CD4-positive, alpha-beta T cell (primary cell): ENCODE measurements around the gene UBE3B. TPM values are rescaled to one million over a fixed set of nuclear protein-coding genes. Genes with fewer than 3 reads are reported as not detected.
A peak's percentile ranks its signal among the peaks of the same experiment; 100 is the strongest.

ENCODE experiments used
- ATAC-seq: fragments of 200-7000 bp; cut with Tn5 transposase; one replicate; pipeline ENCODE4 v1.10.0; 2022; ENCODE audit warnings: mild to moderate bottlenecking; ENCODE audit not compliant: poor library complexity
- CTCF ChIA-PET: fragments of 350-600 bp; sonication (Branson Sonifier 250); formaldehyde crosslinking; loops from one replicate; lab custom pipeline; 2021; ENCODE audit warnings: antibody characterized with exemption, inconsistent platforms; lab: Charles Lee
- POLR2A ChIA-PET: fragments of 350-600 bp; sonication (Branson Sonifier 250); formaldehyde crosslinking; loops from one replicate; lab custom pipeline; 2021; ENCODE audit warnings: antibody characterized with exemption, inconsistent platforms; lab: Charles Lee
- DNase-seq, 14 experiments: peaks; one replicate each; pipeline ENCODE4 v3.0.0-alpha.2; 2013 to 2020; ENCODE audit warnings: mixed read lengths in 2 of 14
- H3K27ac ChIP-seq, 2 donors: one replicate each; pipeline versions ENCODE4 v1.5.1 to v1.7.0; 2013; ENCODE audit warnings: low read length in 2 of 2, low read depth in 1 of 2, mild to moderate bottlenecking in 1 of 2
- H3K27me3 ChIP-seq, 2 experiments: 1 replicate in 1 of 2; 2 replicates in 1 of 2; pipeline versions ENCODE4 v1.6.1 to v1.7.0; 2013; ENCODE audit warnings: low read length in 2 of 2, control low read depth in 1 of 2, mild to moderate bottlenecking in 1 of 2, moderate library complexity in 1 of 2; ENCODE audit not compliant: insufficient read depth in 2 of 2, control insufficient read depth in 1 of 2
- H3K36me3 ChIP-seq: one replicate; pipeline ENCODE4 v1.6.1; 2013; ENCODE audit warnings: low read length, control low read depth; ENCODE audit not compliant: insufficient read depth
- H3K4me1 ChIP-seq: one replicate; pipeline ENCODE4 v1.6.1; 2013; ENCODE audit warnings: low read length, control low read depth; ENCODE audit not compliant: insufficient read depth
- H3K4me3 ChIP-seq: one replicate; pipeline ENCODE4 v1.5.1; 2013; ENCODE audit warnings: mild to moderate bottlenecking, low read length, moderate library complexity
- H3K9me3 ChIP-seq, 2 experiments: 1 replicate in 1 of 2; 2 replicates in 1 of 2; pipeline versions ENCODE4 v1.6.1 to v1.7.0; 2013; ENCODE audit warnings: low read length in 2 of 2, mild to moderate bottlenecking in 2 of 2, control low read depth in 1 of 2, moderate library complexity in 1 of 2; ENCODE audit not compliant: control insufficient read depth in 1 of 2, insufficient read depth in 1 of 2
- H3K27ac Mint-ChIP-seq: one replicate; pipeline ENCODE4 v1.8.0; 2020; ENCODE audit warnings: mixed read lengths
- H3K27me3 Mint-ChIP-seq: one replicate; pipeline ENCODE4 v1.8.0; 2021; ENCODE audit warnings: mixed read lengths
- H3K36me3 Mint-ChIP-seq: one replicate; pipeline ENCODE4 v1.8.0; 2021; ENCODE audit warnings: low read depth, mixed read lengths
- H3K4me1 Mint-ChIP-seq: one replicate; pipeline ENCODE4 v1.8.0; 2021; ENCODE audit warnings: low read depth, mixed read lengths
- H3K4me3 Mint-ChIP-seq: one replicate; pipeline ENCODE4 v1.8.0; 2020; ENCODE audit warnings: mild to moderate bottlenecking, mixed read lengths
- H3K9me3 Mint-ChIP-seq: one replicate; pipeline ENCODE4 v1.8.0; 2020; ENCODE audit warnings: mixed read lengths
- CTCF ChIP-seq: fragments of 200-600 bp; IDR thresholded peaks from one replicate; pipeline ENCODE4 v1.8.0; 2022; ENCODE audit warnings: antibody characterized with exemption, mild to moderate bottlenecking
- intact Hi-C, 2 experiments: fragments of 100-400 bp; cut with DNase I in 1 of 2; cut with micrococcal nuclease in 1 of 2; formaldehyde crosslinking; loops; one replicate each; pipeline versions ENCODE4 v1.15.1 to v1.9.0; 2023 to 2025; cut with DNase I, micrococcal nuclease
- total RNA-seq, 174 experiments: library from RNA in 2 of 174; stranded (reverse) in 2 of 174; gene quantifications; one replicate each; pipeline ENCODE4 v1.2.3 and lab custom pipeline; 2021 to 2026

Gene UBE3B
- total RNA-seq, 2 experiments from 2014 or later = 17.2 to 19.9 TPM

DNA sequence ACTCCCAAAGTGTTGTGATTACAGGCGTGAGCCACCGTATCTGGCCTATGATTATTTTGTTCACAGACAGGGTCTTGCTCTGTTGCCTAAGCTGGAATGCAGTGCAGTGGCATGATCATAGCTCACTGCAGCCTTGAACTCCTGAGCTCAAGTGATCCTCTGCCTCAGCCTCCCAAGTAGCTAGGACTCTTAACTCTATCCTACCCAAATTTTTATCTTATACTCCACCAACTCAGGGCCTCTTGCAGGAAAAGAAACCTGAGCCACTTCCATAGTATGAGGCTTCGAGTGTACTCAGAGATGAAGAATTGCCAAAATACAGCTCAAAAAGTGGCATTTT lies 95.0 kb downstream of the UBE3B start:
- Mint-ChIP-seq H3K4me1 (peaks cover 29% of the 10 kb centered on the region), H3K4me3 (peak overlapping the region; percentile 99), H3K9me3 (no peaks in the 10 kb centered on the region), H3K27ac (peak overlapping the region; percentile 95), H3K27me3 (no peaks in the 10 kb centered on the region), H3K36me3 (peaks cover 66% of the 10 kb centered on the region)
- H3K4me1 ChIP-seq = peaks cover 19% of the 10 kb centered on the region
- peaks cover 26% of the 10 kb centered on the region for H3K36me3 ChIP-seq
- CTCF ChIA-PET = no interaction called here
- DNase-seq (no peak), ATAC-seq (no peak)
- intact Hi-C loops = loop anchor here in 1 of 2 experiments (5.0 to 10.0 kb wide), 8 partner anchors 422 to 1888 kb away; partner anchors contain the start of genes ALKBH2, ANKRD13A, ATP2A2 and FICD
- no peaks in the 10 kb centered on the region for H3K9me3 ChIP-seq
- no peaks in the 10 kb centered on the region for H3K27me3 ChIP-seq
- H3K27ac ChIP-seq = peak overlapping the region; percentile 83 to 96
- no peak for TF ChIP-seq CTCF
- POLR2A ChIA-PET = interaction anchor here (2.5 kb wide), 1 partner anchor 142 kb away, joined by 10 read pairs; the partner anchor contains the start of gene FAM222A
- H3K4me3 ChIP-seq = peak overlapping the region; percentile 78

GRCh38 chr12:109573029-109573913 lies 95.8 kb downstream of the UBE3B start, which contains the start of the genes MMAB and MVK:
MMAB (minus strand) TSS chr12:109573504; CDS start chr12:109573480, 24 bp downstream.
MVK (plus strand) TSS chr12:109573794; CDS start chr12:109574823, 1,029 bp downstream.
- H3K36me3 Mint-ChIP-seq = peaks cover 64% of the 10 kb centered on the region
- CTCF ChIA-PET = interaction anchor here (0.6 to 2.7 kb wide), 4 partner anchors 24 to 990 kb away, joined by 3 to 12 read pairs (median 5); no protein-coding TSS in a partner anchor
- H3K4me3 Mint-ChIP-seq = peak within 1 kb of the TSS; percentile 99
- H3K9me3 Mint-ChIP-seq = no peaks in the 10 kb centered on the region
- H3K27me3 ChIP-seq = no peaks in the 10 kb centered on the region
- H3K9me3 ChIP-seq = no peaks in the 10 kb centered on the region
- intact Hi-C loops = loop anchor here (1.0 to 10.0 kb wide), 9 partner anchors 140 to 1888 kb away; partner anchors contain the start of genes ALKBH2 (in 1 of the 2), ANKRD13A (in 1 of the 2), ATP2A2 (in 1 of the 2) and FAM222A (in 1 of the 2)
- H3K27ac Mint-ChIP-seq = peak within 1 kb of the TSS; percentile 95
- H3K4me1 ChIP-seq = peaks cover 19% of the 10 kb centered on the region
- H3K27me3 Mint-ChIP-seq = no peaks in the 10 kb centered on the region
- ATAC-seq (peak; percentile 91), DNase-seq (peak; percentile 95 to 100 (median 98))
- H3K4me3 ChIP-seq = peak within 1 kb of the TSS; percentile 78
- TF ChIP-seq CTCF = no peak
- H3K36me3 ChIP-seq = peaks cover 27% of the 10 kb centered on the region
- peaks cover 29% of the 10 kb centered on the region for H3K4me1 Mint-ChIP-seq
- H3K27ac ChIP-seq = peak within 1 kb of the TSS; percentile 83 to 96
- POLR2A ChIA-PET = interaction anchor here (0.6 to 2.5 kb wide), 7 partner anchors 8 to 1011 kb away, joined by 3 to 11 read pairs (median 5); partner anchors contain the start of genes FAM222A, ISCU, KCTD10 and UBE3B

DNA sequence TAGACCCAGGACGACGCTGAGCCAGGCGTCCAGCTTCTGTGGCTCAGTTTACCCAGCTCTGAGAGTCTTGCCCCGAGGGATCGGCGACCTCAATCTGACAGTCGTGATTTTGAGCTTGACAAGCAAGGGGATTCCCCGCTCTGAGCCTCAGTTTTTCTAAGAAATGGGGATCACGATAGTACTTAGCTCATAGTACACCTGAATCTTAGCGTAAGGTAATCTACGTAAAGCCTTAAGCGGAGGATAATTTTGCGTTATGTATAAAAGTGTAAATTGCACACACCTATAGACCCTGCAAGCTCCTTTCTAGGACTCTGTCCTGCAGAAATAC lies 96.4 kb downstream of the UBE3B start:
- Mint-ChIP-seq H3K4me1 (peaks cover 29% of the 10 kb centered on the region), H3K4me3 (peak overlapping the region; percentile 99), H3K27ac (peak overlapping the region; percentile 95), H3K9me3 (no peaks in the 10 kb centered on the region), H3K36me3 (peaks cover 66% of the 10 kb centered on the region), H3K27me3 (no peaks in the 10 kb centered on the region)
- Histone ChIP-seq H3K27ac (peak overlapping the region; percentile 46 to 60), H3K36me3 (peaks cover 29% of the 10 kb centered on the region), H3K27me3 (no peaks in the 10 kb centered on the region), H3K4me3 (peak overlapping the region; percentile 78), H3K4me1 (peaks cover 19% of the 10 kb centered on the region), H3K9me3 (no peaks in the 10 kb centered on the region)
- DNase-seq (no peak), ATAC-seq (peak; percentile 5)
- ChIA-PET POLR2A (interaction anchor here (0.6 to 2.5 kb wide), 6 partner anchors 9 to 1011 kb away, joined by 4 to 11 read pairs (median 5); partner anchors contain the start of genes FAM222A, ISCU, KCTD10 and UBE3B), CTCF (interaction anchor here (0.6 to 2.7 kb wide), 4 partner anchors 23 to 989 kb away, joined by 3 to 12 read pairs (median 5); no protein-coding TSS in a partner anchor)
- TF ChIP-seq CTCF = no peak
- intact Hi-C loops = loop anchor here (1.0 to 10.0 kb wide), 10 partner anchors 97 to 1889 kb away; partner anchors contain the start of genes ALKBH2 (in 1 of the 2), ANKRD13A (in 1 of the 2), ATP2A2 (in 1 of the 2) and FAM222A (in 1 of the 2)
